ENCODE measurements around the gene FAM53A. TPM values are rescaled to one million over a fixed set of nuclear protein-coding genes. Genes with fewer than 3 reads are reported as not detected.

FAM53A gene
- total RNA-seq, 4 donors from 2014 or later = 0.22 to 2.5 (median 0.47) TPM

DNA sequence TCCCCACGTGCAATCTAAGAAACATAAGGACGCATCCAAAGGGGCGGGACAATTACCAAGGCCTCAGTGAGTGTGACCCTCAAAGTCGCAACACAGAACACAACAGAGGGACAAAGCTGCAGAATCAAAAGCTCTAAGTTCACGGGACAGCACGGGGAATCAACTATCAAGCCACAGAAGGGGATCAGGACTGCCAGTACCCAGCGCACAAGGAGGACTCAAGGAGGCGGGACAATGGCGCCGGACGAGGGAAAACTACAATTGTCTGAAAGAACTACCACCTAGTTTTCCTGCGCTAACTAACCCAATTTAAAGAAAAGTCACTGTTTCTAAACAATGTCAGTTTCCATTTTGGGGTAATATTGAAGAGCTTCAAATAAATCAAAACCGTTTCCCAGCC is 1.3 kb downstream of the FAM53A start:
- Histone ChIP-seq H3K9me3 (no peaks in the 10 kb centered on the region), H3K27me3 (no peaks in the 10 kb centered on the region), H3K27ac (peak overlapping the region in 3 of 4 donors; percentile 72 to 92 (median 90)), H3K36me3 (no peaks in the 10 kb centered on the region), H3K4me3 (peak overlapping the region in 2 of 4 donors; percentile 75 to 78), H3K4me1 (peaks cover 11 to 25% (median 14%) of the 10 kb centered on the region in 3 donors)
- WGBS, 2 donors = 85 to 88% methylated on average over 13 of the region's 13 CpGs
- intact Hi-C loops (cut with DNase I) = no loop called here
- TF ChIP-seq, protein P1, sequence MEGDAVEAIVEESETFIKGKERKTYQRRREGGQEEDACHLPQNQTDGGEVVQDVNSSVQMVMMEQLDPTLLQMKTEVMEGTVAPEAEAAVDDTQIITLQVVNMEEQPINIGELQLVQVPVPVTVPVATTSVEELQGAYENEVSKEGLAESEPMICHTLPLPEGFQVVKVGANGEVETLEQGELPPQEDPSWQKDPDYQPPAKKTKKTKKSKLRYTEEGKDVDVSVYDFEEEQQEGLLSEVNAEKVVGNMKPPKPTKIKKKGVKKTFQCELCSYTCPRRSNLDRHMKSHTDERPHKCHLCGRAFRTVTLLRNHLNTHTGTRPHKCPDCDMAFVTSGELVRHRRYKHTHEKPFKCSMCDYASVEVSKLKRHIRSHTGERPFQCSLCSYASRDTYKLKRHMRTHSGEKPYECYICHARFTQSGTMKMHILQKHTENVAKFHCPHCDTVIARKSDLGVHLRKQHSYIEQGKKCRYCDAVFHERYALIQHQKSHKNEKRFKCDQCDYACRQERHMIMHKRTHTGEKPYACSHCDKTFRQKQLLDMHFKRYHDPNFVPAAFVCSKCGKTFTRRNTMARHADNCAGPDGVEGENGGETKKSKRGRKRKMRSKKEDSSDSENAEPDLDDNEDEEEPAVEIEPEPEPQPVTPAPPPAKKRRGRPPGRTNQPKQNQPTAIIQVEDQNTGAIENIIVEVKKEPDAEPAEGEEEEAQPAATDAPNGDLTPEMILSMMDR (IDR thresholded peaks at IDR 0.05) = no peak
- no peak for TF ChIP-seq POLR2A (IDR thresholded peaks at IDR 0.05)
- no peak for DNase-seq

DNA sequence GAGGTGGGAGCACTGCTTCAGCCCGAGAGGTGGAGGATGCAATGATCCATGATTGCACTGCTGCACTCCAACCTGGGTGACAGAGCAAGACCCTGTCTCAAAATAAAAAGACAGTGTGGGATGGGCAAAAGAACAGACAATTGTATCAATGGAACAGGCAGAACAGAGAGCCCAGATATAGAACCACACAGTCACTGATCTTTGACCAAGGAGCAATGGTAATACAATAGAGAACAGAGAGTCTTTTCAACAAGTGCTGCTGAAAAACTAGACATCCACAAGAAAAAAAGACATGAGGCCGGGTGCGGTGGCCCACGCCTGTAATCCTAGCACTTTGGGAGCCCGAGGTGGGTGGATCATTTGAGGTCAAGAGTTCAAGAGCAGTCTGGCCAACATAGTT is 5.9 kb downstream of the FAM53A start:
- intact Hi-C loops (cut with DNase I) = no loop called here
- no peak for TF ChIP-seq POLR2A (IDR thresholded peaks at IDR 0.05)
- TF ChIP-seq, protein P1 (IDR thresholded peaks at IDR 0.05) = no peak
- H3K4me3 ChIP-seq = no peak overlapping the region

DNA sequence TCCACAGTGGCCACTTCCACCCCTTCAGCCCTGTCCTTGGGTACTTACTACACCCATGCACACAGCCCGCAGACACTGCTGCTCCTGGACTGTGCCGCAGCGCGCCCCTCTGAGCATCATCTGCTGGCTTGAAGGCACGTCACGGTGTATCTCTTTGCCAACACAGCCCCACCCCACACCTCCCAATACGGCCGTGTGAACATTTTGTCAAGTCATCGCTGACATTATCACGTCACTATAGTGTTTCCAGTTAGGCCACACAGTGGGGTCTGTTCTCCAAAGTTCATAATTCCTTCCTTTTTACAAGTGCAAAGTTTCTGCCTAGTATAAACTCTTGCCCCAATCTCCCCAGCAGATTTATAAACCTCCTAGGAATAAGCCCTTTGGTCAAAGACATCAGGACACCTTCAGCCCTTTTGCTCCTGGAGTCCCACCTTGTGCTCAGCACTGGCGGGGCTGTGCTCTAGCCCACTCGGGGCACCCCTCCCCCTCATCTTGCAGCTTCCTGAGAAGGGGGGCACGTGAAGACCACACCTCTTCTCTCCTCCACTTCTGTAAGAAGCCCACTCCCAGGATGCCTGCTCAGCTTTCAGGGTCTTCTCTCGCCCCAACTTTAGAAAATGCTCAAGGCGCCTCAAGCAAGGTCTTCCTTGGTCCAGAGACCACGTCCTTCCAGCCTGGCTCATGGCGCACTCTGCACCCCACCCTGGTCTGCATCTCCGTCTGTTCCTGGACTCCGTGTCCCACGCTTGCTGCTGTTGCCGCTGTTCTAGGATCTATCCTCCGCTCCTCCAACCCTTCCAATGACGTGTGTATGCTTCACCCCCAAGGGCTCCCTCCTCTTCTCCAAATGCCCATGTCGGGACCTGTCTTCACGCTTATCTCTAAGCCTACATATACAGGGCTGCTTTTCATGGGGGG is 7.2 kb downstream of the FAM53A start:
- Histone ChIP-seq H3K4me1 (no peaks in the 10 kb centered on the region), H3K27ac (no peak overlapping the region), H3K9me3 (no peaks in the 10 kb centered on the region), H3K4me3 (no peak overlapping the region), H3K36me3 (no peaks in the 10 kb centered on the region), H3K27me3 (no peaks in the 10 kb centered on the region)
- TF ChIP-seq, protein P1 (IDR thresholded peaks at IDR 0.05) = no peak
- TF ChIP-seq POLR2A (IDR thresholded peaks at IDR 0.05) = no peak
- intact Hi-C loops (cut with DNase I) = no loop called here
- DNase-seq = no peak
- WGBS, 2 donors = 78 to 80% methylated on average over 20 to 25 of the region's 25 CpGs

More for the DNA sequence above, 5.9 kb downstream of the FAM53A start:
- WGBS, 2 donors = 69 to 76% methylated on average over 4 to 5 of the region's 5 CpGs
- no peak for DNase-seq
- Histone ChIP-seq H3K27me3 (no peaks in the 10 kb centered on the region), H3K9me3 (no peaks in the 10 kb centered on the region), H3K36me3 (no peaks in the 10 kb centered on the region), H3K4me1 (peaks cover 0 to 6% (median 4%) of the 10 kb centered on the region in 3 donors), H3K27ac (no peak overlapping the region)

DNA sequence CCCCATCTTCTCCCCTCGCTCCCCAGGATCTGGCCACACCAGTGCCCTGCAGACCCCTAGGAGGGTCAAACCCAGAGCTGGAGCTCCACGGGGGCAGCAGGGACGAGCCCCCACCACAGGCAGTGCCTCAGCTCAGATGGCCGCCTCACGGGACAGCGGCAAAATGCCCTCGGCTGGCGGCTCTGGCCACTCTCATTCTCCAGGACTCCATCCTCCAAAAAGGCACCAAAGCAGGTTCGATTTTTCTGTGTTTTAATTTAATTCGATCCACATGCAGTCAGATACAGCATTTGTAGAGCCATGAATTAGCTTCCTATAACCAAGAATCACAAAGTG is 8.3 kb downstream of the FAM53A start:
- 99 to 100% methylated on average over 1 to 7 of the region's 10 CpGs for WGBS, 2 donors
- Histone ChIP-seq H3K9me3 (no peaks in the 10 kb centered on the region), H3K36me3 (no peaks in the 10 kb centered on the region), H3K4me1 (no peaks in the 10 kb centered on the region), H3K4me3 (no peak overlapping the region), H3K27ac (no peak overlapping the region), H3K27me3 (no peaks in the 10 kb centered on the region)
- DNase-seq = no peak
- TF ChIP-seq, protein P1 (IDR thresholded peaks at IDR 0.05) = no peak
- intact Hi-C loops (cut with DNase I) = no loop called here

DNA sequence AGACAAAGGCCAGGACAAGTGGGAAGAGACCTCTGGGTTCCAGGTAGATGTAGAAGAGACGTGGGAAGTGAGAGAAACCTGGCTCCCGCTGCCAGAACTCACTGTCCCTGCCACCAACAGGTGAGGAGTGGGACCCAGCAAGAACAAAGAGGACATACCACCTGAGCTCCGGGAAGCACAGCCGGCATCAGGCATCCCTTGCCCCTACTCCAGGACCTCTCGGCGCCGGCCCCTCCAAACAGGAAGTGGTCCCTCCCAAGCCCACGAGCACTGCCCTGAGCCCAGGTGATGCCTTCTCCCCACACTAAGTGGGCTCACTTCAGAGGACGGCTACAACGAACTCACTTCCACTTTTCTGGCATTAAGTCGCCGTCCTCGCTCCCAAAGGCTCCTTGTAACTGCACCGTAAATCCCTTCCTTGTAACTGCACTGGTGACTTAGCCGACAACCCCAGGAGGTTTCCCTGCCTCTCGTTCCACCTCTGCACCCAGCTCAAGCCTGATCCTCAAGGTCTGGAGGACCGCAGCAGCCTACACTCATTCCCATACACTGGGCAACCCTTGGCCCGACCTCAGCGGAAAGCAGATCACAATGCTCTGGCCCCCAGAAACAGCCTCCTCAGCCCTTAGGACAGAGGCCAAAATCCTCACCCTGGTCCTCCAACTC is 8.8 kb downstream of the FAM53A start:
- Histone ChIP-seq H3K27me3 (no peaks in the 10 kb centered on the region), H3K4me1 (no peaks in the 10 kb centered on the region), H3K27ac (no peak overlapping the region), H3K36me3 (no peaks in the 10 kb centered on the region), H3K9me3 (no peaks in the 10 kb centered on the region), H3K4me3 (no peak overlapping the region)
- no peak for DNase-seq
- 63 to 78% methylated on average over 11 to 17 of the region's 19 CpGs for WGBS, 2 donors
- no peak for TF ChIP-seq POLR2A (IDR thresholded peaks at IDR 0.05)
- TF ChIP-seq, protein P1 (IDR thresholded peaks at IDR 0.05) = no peak
- intact Hi-C loops (cut with DNase I) = no loop called here
